Measurements from ENCODE around the gene GRK5.
"Not testable (repeated sequence)": the region's sequence is repeated elsewhere in the genome, so short reads cannot be mapped to it uniquely, and the experiment has no call there.

Gene GRK5

DNA sequence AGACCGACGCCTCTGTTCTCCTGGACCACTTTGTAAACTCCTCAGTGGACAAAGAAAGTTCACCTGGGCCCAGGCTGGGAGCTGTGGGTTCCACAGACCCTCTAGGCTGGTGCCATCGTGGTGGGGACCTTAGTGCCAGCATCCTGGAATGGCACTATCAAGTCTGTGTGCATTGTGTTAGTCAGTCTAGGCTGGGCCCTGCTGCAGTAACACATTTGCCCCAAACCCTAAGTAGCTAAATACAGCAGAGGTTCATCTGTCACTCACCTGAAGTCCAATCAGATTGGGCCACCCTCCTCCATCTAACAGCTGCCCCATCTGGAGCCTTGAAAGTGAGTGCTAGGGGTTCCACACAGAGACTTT is 224.4 kb downstream of the GRK5 start:
- no peak for DNase-seq (ENCODE audit: low read depth in 1 of 2, low spot score in 1 of 2)

DNA sequence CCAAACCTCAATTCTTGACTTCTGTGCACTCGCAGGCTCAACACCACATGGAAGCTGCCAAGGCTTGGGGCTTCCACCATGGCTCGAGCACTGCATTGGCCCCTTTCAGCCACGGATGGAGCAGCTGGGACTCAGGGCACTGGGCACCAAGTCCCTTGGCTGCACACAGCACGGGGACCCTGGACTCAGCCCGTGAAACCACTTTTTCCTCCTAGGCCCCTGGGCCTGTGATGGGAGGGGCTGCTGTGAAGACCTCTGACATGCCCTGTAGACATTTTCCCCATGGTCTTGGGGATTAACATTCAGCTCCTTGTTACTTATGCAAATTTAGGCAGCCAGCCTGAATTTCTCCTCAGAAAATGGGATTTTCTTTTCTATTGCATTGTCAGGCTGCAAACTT is 227.6 kb downstream of the GRK5 start:
- not testable (repeated sequence) for DNase-seq (ENCODE audit: low read depth in 1 of 2, low spot score in 1 of 2)

DNA sequence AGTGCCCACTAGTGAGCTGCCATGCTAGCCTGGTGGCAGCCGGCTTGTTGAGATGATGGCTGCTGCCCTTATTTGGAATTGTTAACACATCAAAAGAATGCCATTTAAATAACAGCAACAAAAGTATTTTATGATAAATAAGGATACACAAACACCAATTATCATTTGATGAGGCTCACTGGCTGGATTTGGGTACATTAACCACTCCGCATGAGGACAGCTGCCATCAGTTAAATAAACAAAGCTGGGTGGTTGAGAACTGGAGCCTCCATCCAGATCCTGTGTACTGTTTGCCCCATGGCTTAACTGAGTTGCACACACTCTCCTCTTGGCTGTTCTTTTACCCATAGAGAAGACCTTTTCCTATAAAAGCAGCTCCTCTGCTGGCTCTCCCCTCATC is 231.3 kb downstream of the GRK5 start:
- no peak for DNase-seq (ENCODE audit: low read depth in 1 of 2, low spot score in 1 of 2)

DNA sequence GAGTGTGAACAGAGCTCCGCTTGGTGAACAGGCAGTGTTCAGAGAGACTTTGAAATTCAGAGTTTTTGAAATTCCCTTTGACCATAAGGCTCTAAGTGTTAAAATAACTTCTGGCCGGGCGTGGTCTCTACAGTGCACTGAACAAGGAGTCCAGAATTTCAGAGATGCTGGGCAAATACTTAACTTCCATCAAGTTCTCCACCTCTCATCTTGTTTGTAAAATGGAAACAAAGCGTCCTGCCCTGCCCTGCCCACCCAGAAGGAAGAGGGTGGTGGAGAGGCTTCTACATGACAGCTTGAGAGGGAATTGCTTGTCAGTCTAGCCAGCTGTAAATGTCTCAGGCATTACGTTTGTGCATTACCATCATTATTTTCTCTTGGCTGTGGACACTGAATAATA is 232.6 kb downstream of the GRK5 start:
- no peak for DNase-seq (ENCODE audit: low read depth in 1 of 2, low spot score in 1 of 2)

DNA sequence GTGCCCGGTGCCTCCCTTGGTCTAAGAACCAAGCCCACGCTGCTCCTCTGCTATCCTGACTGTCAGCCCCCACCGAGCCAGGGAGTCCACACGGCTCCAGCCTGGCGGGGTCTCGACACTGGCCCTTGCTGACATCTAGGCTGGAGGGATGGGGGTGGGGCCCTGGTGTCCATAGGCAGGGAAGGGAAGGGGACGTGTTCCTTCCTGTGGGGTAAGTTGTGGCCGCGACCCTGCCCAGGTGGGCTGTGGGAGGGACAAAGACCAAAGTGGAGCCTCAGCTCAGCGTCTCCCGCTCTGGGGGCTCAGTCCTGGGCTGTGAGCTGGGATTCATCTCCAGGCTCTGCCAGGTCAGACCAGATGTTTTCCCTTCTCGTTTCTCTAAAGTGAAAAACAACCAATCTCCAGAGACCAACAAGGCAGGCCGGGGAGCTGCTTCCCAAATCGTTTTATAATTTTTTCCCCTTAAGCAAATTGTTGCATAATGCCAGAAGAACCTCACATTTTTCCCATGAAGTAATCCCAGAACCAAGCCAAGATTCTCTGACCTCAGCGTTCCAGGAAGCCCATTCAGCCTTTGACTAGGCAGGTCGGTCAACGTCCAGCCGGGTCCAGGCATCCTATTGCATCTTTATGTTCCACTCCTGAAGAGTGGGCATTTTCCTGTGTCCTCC is 233.9 kb downstream of the GRK5 start:
- no peak for DNase-seq (ENCODE audit: low read depth in 1 of 2, low spot score in 1 of 2)

DNA sequence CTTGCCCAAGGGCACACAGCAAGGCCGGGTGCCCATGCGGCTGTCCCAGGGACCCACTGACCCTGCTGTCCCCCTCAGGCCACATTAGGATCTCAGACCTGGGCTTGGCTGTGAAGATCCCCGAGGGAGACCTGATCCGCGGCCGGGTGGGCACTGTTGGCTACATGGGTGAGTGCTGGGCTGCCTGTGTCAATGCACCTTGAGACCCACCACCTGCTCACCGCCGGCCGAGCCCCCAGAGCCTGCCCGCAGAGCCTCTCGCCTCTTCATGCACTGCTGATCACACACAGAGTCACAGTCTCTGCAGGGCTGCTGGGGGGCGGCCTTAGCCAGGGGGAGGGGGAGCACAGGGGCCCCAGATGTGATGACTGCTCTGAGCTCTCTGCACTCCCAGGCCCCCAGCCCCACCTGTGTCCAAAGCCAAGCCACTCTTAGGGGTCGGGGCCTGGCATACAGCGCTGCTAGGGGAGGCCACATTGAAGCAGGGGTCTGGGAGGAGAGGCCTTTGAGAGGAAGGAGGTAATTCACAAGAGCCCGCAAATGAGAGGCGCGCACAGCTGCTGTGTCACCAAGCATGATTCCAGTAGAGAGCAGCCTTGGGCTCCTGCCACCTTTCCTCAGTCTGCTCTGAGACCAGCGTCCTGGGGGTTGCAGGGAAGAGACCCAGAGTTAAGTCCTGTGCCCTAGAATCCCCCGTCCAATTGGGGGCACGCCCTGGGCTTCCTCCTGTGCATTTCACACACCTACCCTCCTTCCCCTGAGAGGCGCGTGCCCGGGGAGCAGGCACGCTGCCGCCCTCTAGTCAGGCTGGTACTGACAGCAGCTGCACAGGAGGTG is 234.8 kb downstream of the GRK5 start:
- DNase-seq (ENCODE audit: low read depth in 1 of 2, low spot score in 1 of 2): no peak

DNA sequence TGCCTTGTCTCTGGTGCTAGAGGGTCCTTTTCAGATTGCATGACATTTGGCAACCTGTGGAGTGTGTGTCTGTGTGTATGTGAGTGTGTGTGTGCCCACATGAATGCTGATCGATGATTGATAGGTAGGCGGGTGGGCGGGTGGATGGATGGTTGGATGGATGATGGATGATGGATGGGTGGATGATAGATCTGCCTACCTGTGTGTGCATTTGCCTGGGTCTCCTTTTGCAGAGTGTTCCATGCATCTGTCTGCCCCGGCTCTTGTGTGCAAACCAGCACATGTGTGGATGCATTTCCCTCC is 235.3 kb downstream of the GRK5 start:
- no peak for DNase-seq (ENCODE audit: low read depth in 1 of 2, low spot score in 1 of 2)

DNA sequence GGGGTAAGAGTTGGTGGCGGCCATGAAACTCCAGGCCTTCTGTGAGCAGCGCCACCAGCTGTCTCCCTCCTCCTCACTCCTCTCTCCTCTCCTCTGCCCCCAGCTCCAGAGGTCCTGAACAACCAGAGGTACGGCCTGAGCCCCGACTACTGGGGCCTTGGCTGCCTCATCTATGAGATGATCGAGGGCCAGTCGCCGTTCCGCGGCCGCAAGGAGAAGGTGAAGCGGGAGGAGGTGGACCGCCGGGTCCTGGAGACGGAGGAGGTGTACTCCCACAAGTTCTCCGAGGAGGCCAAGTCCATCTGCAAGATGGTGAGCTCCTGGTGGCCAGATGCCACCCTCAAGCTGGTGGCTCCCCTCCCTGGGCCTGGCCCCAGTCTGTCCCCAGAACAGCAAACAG is 236.1 kb downstream of the GRK5 start:
- no peak for DNase-seq (ENCODE audit: low read depth in 1 of 2, low spot score in 1 of 2)

DNA sequence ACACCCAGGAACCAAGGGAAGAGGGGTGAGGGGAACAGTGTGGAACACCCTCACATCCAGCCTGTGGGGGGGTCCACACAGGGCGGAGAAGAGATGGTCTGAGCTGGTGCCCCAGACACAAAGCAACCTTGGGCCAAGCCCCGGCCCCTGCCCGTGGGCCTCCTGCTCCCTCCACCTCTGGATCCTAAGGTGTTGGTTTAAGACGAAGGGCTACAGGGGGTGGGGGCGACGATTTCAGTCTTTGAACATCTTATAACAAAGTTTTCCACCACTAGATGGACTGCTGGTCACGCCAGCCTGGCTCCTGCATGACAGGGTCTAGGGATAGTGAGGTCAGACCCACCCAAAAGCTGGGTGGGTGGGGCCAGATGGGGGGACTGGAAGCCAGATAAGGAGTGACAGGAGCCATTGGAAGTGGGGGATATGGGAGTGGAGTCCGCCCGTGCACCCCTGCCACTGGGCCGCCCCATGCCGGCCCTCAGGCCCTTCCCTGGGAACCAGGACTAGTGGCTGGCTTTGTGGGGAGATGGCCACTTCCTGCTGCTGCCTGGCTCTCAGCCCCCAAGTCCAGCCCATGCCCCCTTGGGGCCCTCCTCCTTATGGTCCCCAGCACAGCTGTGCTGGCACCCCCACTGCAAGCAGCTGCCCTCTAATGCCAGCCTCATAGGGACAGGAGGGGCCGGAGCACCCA is 236.7 kb downstream of the GRK5 start:
- DNase-seq (ENCODE audit: low read depth in 1 of 2, low spot score in 1 of 2): no peak

DNA sequence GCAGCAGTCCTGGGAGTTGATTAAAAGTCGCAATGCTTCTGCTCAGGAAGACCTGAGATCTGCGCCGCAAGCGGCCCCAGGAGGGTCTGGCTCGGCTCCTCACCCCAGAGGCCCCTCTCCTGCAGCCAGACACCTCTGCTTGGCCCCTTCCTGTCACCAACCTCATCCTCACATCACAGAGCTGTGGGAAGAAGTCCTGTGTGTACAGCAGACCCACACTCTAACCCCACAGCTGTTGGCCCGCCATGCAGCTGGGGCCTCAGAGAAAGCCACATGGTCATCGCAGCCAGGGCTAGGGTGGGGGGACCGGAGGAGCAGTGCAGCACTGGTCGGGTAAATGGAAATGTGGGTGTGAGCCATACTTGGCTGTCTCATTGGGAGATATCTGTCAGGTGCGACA is 237.5 kb downstream of the GRK5 start:
- DNase-seq (ENCODE audit: low read depth in 1 of 2, low spot score in 1 of 2): no peak

DNA sequence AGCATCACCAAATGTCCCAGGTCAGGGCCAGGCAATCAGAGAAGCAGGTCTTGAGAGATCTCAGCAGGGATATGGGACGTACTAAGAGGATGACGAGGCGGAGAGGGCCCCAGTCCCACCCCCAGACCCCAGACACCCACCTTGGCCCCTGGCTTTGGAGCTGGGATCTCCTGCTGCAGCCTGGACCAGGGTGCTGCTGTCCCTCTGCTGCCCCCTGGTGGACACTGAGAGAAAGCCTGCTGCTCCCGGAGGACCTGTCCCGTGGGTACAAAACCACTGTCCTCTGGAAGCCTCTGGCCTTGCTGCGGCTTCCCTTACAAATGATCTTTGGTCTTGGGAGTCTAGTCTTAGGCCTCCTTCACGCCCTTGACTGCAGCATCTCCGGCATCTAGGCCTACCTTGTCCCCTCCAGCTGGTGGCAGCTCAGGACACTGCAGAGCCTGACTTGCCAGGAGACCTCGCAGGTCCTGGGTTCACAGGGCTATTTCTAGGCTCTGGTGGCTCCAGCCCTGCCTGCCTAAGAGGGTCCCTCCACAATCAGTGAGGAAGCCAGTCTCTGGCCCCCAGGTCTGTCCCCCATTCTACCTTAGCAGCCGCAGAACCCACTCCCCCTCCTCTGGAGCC is 238.1 kb downstream of the GRK5 start:
- peak; percentile 74 to 81 for DNase-seq (ENCODE audit: low read depth in 1 of 2, low spot score in 1 of 2)

DNA sequence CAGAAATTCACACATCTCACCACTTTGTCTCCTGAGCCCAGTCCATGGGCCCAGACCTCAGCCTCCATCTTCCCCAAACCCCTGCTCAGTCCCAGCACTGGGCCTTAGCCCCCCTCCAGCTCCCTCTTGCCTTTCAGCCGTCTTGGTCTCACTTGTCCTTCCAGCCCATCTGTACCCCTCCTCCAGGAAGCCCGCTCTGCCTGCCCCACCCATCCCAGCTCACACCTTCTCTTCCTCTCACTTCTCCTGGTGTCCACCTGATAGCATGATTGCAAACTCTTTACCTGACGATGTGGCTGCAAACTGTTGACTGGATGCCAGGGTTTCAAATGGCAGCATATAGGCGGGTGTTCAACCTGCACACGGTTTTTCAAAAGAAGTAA is 238.6 kb downstream of the GRK5 start:
- DNase-seq (ENCODE audit: low read depth in 1 of 2, low spot score in 1 of 2): no peak

DNA sequence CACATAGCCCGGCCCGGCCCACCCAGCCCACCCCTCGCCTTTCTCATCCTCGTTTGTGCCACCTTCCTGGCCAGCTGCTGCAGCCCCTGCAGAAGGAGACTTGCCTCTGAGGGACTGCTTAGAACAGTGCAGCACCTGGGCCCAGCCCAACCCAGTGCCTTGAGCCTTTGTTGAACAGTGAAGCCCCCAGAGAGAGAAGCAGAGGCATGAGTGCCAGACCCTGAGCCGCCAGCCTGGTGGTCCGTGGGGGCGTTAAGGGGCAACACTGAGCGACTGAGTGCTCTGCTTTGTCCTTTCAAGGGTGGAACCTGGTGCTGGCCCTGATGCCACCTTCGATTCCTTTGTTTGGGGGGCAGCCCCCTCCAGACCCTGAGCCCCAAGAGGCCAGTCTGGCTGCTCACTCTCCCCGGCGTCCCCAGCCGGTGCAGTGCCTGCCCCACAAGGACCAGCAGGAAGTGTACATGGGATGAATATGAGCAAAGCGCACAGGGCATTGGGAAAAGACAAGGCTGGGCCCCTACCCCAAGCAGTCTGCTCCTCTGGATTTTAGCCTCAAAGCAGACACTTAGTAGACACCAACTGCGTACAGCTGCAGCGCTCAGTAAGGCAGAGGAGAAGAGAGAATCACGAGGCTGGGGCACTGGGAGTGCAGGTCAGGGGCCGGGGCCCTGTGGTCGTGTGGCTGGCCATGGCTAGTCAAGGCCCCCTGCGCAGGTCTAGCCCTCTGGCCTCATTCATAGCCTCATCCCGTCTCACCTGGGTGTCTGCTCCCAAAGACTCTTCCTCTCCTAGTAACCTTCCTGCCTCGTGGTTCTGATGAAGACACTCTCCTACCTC is 239.3 kb downstream of the GRK5 start:
- DNase-seq (ENCODE audit: low read depth in 1 of 2, low spot score in 1 of 2): no peak

DNA sequence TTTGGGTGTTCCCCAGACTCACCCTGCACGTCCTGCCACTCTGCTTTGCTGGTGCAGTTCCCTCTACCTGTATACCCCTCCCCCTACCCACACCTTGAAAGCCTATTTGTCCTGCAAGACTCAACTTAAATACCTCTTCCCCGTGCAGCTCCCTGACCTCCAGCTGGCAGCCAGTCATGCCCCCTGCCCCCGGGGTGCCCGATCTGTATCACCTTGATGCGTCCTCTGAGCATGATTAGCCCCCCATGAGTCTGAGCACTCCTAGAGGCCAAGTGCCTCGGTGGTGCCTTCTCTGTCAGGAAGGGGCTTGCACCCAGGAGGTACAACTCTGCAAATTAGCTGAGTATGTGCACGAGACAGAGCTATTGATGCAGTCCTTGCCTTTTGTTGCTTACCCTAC is 240.1 kb downstream of the GRK5 start:
- no peak for DNase-seq (ENCODE audit: low read depth in 1 of 2, low spot score in 1 of 2)

DNA sequence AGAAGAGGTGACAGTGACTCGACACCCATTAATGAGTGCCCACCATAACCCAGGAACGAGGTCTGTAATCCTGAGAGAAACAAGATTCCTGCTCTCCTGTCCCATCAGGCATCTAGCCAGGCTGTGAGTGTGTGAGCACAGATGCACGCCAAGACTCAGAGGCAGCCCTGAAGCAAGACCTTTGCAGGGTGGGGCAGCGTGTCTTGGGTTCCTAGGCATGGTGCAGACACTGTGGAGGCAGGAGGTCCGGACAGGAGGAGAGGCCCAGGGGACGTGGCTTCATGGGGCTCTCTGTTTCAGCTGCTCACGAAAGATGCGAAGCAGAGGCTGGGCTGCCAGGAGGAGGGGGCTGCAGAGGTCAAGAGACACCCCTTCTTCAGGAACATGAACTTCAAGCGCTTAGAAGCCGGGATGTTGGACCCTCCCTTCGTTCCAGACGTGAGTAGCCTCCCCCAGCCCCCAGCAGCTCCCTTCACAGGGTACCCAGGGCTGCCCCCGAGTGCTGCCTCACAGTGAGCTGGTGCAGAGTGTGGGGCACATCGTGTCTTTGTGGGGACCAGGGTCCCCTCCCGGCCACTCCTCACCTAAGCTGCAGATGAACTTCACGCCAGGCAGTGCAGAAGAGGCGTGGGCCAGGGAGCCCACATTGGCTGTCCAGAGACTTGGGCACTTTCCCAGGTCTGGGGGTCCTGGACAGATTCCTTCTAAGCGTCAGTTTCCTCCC is 240.6 kb downstream of the GRK5 start:
- no peak for DNase-seq (ENCODE audit: low read depth in 1 of 2, low spot score in 1 of 2)

DNA sequence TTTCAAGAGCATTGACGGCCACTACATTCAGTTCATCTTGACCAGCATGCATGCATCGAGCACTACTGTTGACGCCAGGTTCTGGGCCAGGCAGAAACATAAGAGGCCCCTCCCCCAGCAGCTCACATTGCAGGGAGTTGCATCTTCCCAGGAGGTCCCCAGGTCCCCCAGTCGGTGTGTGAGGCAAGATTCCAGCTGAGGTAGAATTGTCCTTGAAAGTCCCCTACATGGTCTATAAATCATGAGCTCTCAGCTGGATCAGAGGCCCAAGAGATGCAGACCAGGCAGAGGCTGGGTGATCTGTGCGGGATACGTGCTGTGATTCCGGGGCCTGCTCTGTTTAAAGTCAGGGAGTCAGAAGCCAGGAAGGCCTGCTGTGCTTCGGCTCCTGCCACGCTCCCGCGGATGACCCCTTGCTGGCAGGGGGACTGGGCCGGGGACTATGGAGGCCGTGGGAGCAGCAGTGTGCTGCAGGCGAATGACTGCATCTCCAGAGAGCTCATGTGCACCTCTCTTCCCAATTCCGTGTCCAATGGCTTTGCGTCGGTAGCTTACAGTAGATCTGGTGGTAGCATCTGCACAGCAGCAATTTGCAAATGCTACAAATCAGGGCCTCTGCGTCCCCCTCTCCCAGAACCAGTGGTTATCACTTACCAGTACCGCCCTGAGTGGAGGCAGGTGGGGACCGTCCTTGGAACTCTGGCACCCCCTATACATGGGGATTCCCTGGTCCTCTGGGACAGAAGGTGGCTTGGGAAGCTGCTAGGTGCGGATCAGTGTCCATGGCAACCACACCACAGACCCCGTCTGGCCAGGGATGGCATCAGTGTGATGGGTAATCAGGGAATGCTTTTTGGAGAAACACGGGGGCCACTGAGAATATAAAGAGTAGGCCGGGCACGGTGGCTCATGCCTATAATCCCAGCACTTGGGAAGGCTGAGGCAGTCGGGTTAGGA is 241.5 kb downstream of the GRK5 start:
- DNase-seq (ENCODE audit: low read depth in 1 of 2, low spot score in 1 of 2): no peak

DNA sequence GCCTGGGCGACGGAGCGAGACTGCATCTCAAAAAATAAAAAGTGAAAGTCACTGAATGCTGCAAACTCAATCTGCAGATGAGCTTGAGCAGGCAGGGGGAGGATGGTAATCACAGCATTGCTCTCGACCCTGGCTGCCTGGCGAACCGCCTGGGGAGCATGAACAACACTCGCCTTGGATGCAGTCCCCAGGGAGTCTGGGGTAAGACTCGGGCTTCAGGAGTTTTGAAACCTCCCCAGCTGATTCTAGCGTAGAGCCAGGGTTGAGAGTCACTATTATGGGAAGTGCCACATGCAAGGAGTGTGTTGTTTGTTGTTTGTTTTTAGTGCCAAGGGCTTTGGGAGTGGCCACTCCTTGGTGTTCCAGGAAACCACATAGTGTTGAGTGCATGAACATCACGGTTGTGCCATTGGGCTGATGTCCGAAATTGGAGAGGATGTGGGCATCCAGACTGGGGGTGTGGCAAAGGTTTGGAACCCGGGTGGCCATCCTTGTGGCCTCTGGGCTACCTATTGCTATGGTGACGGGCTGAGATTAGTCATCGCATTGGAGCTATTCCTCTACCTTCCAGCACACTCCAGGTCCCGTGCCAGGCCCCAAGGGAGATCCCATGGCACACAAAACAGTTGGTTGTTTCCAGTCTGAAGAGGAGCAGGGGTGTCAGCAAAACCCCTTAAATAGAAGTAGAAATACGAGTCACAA is 242.5 kb downstream of the GRK5 start:
- DNase-seq (ENCODE audit: low read depth in 1 of 2, low spot score in 1 of 2): no peak

DNA sequence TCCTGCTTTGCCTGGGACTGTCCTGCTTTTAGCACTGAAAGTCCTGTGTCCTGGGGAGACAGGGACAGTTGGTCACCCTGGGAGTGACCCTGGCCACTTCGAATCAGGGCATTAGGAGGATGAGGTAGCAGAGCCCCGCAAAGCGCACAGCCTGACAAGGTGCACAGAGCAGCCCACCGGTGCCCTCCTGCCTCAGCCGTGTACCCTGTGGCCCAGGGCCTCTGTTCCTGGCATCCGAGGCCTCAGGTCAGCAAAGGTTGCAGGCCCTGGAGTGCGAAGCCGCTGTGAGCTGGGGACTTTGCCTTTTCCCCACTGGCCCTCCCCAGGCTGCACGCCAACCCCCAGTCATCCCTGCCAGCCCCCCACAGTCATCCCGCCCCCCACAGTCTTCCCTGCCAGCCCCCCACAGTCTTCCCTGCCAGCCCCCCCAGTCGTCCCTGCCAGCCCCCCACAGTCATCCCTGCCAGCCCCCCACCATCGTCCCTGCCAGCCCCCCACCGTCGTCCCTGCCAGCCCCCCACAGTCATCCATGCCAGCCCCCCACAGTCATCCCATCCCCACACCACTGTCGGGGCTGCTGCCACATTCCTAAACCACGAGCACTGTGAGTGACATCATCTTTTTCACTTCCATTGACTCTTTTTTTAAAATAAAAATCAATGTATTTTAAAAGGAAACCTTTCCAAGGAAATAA is 243.4 kb downstream of the GRK5 start:
- DNase-seq (ENCODE audit: low read depth in 1 of 2, low spot score in 1 of 2): no peak

Measured in activated CD4-positive, alpha-beta T cell treated with anti-CD3 and anti-CD28 coated beads, Interleukin-2, amount 50 U/mL, for 24 hours (primary cell).